ENCODE measurements around the gene CROCC2.

The CROCC2 gene

GRCh38 chr2:240957656-240958365, 51.7 kb downstream of the CROCC2 start:
- DNase-seq, result peak; percentile 18

DNA sequence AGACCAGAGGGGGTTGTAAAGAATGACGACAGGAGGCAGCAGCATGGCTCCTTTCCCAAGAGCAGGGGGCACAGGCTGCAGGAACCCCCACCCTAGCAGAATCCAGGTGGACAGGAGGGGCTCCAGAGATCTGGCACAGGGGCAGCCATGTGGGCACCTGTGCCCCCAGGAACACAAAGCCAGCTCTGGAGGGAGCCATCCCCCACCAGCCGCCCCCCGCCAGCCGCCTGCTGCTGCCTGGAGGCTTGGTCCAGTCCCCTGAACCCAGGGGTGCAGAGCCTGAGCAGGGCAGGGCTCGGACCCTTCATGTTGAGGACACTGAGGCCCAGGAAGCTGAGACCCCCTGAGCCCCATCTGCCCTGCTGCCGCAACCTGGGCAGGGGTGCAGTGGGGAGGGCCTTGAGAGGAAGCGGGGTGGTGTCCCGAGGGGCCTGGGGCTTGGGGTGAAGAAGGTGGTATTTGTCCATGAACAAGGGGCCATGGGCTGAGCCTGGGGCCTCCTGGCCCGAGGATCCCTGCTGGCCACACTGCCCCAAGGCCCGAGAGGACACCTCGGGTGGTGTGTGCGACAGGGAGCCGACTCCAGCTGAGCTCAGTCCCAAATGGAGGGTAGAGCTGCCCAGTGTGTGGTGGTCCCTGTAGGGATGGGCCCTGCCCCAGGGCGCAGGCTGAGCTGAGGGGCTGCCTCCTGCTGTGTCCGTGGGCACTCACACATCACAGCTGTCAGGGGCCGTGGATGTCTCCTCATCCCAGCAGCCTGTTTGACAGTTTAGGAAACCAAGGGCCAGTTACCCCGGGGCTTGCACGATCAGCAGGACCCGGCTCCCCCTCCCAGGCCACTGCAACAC, 52.5 kb downstream of the CROCC2 start:
- no peak for DNase-seq

DNA sequence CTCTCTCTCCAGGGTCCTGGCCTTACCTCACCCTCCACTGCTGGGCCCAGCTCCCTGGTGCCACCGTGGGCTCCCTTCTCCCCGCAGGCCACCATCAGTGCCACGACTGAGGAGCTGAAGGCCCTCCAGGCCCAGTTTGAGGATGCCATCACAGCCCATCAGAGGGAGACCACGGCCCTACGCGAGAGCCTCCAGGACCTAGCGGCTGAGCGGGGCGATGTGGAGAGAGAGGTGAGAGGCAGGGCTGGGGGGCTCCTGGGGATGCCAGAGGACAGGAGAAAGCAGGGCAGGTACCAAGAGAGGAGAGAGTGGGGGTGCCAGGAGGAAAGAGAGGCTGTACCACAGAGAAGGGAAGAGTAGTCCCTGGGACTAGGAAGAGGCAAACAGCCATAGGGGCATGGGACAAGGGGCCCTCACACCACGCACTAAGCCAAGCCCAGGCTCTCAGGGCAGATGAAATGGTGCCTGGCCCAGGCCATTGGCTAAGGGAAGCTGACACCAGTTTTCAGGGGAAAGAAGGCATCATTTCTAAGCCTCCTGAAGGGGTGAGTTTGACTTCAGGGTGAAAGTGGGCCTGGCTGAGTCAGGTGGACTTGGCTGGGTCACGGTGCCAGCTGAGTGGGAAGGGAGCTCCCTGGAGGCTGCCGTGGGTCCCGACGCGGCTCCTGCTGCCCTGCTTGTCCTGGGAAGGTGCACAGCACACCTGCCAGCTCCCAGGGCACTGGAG, 53.2 kb downstream of the CROCC2 start:
- no peak for DNase-seq

- DNase-seq, result no peak
These were observed 53.8 kb downstream of the CROCC2 start for GRCh38 chr2:240959941-240960308.

GRCh38 chr2:240960309-240960970, 54.3 kb downstream of the CROCC2 start:
- DNase-seq, result no peak

DNA sequence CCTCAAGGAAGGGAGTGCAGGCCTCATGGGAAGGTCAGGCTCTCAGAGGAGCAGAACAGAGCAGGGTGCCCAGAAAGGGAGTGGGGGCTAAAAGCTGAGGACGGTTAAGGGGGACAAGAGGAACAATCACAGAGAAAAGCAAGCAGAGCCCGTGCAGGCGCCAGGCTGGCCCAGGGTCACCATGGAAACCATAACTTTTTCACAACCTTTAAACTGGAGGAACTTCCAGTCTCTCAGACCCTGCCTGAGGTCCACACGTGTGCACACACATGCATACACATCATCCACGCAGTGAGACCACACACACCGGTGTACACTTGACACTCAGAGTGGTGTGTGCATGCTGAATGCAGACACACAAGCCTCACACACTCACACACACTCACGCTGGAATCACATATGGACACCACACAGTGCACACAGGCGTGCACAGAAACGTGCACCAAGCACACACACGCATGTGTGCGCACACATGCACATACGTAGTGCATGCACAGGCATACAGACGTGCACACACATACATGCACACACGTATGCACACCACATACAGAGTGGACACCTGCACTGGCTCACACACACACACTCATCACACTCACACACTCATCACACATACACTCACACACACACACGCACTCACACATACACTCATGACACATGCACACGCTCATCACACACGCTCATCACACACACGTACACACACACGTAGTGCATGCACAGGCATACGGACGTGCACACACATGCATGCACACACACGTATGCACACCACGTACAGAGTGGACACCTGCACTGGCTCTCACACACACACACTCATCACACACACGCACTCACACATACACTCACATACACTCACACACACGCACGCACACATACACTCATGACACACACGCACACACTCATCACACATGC, 55.1 kb downstream of the CROCC2 start:
- DNase-seq, result no peak

DNA sequence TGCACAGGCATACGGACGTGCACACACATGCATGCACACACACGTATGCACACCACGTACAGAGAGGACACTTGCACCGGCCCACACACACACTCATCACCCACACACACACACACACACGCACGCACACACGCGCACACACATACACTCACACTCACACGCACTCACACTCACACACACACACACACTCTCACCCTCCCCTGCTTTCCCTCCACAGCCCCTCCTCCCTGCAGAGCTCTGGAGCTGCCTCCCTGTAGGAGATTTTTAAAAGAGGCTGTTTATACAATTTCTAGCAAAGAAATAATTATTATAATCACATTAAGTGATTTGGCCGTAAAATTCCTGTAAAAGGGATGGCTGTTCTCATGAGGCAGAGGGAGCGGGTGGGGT, 55.8 kb downstream of the CROCC2 start:
- DNase-seq, result no peak

GRCh38 chr2:240962300-240963064, 56.3 kb downstream of the CROCC2 start:
- no peak for DNase-seq

GRCh38 chr2:240963065-240963867, 57.1 kb downstream of the CROCC2 start:
- DNase-seq, result no peak

DNA sequence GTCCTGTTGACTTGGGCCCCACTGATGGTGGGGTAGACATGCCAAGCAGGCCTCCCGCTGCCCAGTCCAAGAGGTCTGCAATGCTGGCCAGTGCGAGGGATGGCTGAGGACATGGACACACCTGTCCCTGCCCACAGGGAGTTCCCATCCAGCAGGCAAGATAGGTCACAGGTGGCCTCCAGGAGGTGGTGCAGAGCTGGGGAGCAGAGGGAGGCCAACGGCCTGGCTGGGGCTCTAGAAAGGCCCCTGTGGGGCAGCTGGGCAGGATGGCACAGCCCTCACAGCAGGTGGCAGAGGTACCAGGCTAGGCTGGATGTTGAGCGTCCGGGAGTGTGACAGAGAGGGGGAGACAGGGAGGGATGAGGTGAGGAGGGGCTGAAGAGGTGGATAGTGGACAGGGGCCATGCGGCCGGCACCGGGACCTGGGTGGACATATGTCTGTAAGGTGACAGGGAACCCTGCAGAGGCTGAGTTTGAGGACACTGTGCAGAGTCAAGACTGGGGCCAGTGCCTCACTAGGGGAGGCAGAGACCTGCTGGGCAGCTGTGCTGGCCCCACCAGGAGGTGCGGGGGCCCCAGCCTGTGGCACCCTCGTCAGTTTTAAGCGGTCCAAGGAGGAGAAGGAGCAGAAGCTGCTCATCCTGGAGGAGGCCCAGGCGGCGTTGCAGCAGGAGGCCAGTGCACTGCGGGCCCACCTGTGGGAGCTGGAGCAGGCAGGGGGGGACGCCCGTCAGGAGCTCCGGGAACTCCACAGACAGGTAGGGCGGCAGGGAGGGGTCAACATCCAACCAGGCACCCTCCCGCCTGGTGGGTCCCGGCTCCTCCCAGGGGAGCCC, 58.0 kb downstream of the CROCC2 start:
- no peak for DNase-seq

DNA sequence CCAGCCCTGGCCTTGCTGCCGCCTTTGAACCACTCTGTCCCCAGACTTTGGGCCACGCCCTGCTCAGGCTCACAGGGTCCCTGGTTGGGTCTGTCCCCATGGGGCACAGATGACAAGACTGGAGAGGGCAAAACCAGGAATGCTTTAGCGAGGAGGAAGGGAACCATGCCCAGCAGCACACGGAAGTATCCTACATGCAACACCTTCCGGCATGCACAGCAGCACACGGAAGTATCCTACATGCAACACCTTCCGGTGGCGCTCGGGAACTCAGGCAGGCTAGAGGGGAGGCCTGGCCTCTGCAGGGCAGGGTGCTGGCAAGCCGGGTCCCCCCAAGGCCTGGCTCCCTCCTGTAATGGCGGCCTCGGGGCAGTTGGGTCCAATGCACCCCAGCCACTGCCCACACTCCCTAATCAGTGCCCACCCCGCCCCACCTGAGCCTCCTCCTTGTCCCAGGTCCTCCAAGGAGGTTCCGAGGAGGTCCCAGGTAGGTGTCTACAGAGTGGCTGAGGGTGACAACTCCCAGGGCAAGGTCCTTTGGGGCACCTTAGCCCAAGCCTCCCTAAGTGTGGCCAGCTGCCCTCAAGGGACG, 58.7 kb downstream of the CROCC2 start:
- no peak for DNase-seq

DNA sequence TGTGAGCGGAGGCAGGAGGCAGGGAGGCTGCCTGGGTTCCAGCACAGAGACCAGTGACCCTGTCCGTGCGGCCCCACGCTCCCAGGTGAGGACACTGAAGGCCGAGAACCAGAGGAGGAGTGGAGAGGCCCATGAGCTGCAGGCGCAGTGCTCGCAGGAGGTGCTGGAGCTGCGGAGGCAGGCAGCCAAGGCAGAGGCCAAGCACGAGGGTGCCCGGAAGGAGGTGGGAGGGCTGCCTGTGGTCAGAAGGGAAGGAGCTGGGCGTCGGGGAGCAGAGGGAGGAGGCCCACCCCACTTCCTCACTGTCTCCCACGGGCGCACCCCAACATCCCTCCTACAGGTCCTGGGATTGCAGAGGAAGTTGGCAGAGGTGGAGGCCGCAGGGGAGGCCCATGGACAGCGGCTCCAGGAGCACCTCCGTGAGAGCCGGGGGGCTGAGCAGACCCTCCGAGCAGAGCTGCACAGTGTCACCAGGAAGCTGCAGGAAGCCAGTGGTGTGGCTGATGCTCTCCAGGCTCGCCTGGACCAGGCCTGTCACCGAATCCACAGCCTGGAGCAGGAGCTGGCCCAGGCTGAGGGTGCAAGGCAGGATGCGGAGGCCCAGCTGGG, 59.3 kb downstream of the CROCC2 start:
- DNase-seq, result no peak

DNA sequence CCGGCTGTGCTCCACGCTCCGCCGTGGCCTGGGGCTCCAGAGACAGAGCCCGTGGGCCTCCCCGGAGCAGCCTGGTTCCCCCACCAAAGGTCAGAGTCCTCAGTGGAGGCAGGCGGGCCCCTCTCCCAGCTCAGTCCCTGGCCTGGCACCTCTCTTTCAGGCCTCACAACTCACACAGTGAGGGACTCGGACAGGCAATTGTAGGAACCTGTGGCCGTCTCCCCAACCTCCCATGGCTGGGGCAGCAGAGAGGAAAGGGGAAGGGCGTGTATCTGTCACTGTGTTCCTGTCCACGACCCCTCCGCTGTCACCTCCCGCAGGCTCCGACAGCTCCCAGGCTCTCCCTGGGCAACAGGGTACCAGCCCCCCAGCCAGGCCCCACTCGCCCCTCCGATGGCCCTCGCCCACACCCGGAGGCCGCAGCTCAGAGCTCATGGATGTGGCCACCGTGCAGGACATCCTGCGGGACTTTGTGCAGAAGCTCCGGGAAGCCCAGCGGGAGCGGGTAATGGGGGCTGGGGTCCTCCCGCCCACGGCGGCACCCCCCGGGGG, 59.8 kb downstream of the CROCC2 start:
- no peak for DNase-seq

DNA sequence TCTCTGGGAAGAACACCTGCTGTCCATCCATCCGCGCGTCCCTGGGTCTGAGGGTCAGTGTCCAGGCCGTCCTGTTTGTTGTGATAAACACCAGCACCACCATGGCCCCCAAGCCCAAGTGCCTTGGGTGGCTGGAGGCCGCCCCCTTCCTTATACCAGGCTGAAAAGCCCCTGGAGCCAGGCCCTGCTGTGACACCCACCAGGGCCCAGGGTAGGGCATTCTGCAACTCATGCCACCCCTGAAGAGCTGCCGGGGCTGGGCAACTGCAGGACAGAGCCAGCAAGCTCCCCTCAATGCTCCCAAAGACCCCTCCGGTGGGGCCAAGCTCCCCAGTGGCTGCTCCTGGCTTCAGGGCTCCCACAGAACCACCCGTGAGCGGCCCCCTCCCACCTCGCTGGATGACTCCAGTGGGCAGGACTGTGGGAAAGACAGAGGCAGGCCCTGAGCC, 60.3 kb downstream of the CROCC2 start:
- DNase-seq, result no peak

- DNase-seq, result no peak
These were observed 61.0 kb downstream of the CROCC2 start for GRCh38 chr2:240966906-240967680.

- no peak for DNase-seq
These were observed 61.8 kb downstream of the CROCC2 start for GRCh38 chr2:240967681-240968621.
